SH-SY5Y (cell line): Measurements from ENCODE around the gene NMNAT1.

Experiments used
- GATA2 ChIP-seq: IDR thresholded peaks from 2 replicates; pipeline ENCODE4 v1.6.1; 2011; ENCODE audit warnings: mild to moderate bottlenecking, low read depth, low read length
- GATA3 ChIP-seq: IDR thresholded peaks from 2 replicates; pipeline ENCODE4 v1.6.1; 2011; ENCODE audit warnings: low read depth, mild to moderate bottlenecking, low read length, moderate library complexity

DNA sequence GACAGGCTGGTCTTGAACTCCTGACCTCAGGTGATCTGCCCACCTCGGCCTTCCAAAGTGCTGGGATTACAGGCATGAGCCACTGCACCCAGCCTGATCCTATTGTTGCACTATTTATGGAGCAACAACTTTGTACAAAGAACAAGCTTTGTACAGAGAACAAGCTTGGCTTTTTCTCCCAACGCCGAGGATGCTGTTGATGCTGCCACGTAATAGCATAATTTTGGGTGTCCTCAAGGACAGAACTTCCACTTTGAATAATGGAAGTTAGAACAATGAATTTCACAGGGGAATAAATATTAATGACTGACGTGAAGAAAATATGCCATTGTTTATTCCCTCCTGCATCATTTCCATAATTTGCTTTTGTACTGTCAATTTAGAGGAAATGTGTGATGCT, 41.0 kb downstream of the NMNAT1 start:
- TF ChIP-seq GATA2, result no peak
- TF ChIP-seq GATA3, result no peak
